SIG-M5 treated with dmso at 0.1 percent for 504 hours (cell line): Measurements from ENCODE around the gene DKK1.

Experiments used
- DNase-seq: peaks from one replicate; lab custom pipeline; 2025; ENCODE audit not compliant: unreplicated experiment; lab: John Stamatoyannopoulos, UW

The DKK1 gene

GRCh38 chr10:52316500-52316899 is 2.4 kb downstream of the DKK1 start:
- DNase-seq: no peak

- DNase-seq: no peak
Observed at GRCh38 chr10:52318136-52318701, 4.1 kb downstream of the DKK1 start.

GRCh38 chr10:52318822-52319464 is 4.9 kb downstream of the DKK1 start:
- DNase-seq: peak; percentile 13

GRCh38 chr10:52319926-52320325 is 5.8 kb downstream of the DKK1 start:
- DNase-seq: no peak

- DNase-seq: no peak
Observed at GRCh38 chr10:52322323-52322722, 8.2 kb downstream of the DKK1 start.

- no peak for DNase-seq
Observed at GRCh38 chr10:52322936-52323335, 8.9 kb downstream of the DKK1 start.

- DNase-seq: no peak
Observed at GRCh38 chr10:52326382-52326781, 12.3 kb downstream of the DKK1 start.

GRCh38 chr10:52331638-52332364 is 17.7 kb downstream of the DKK1 start:
- DNase-seq: no peak

GRCh38 chr10:52332815-52333214 is 18.7 kb downstream of the DKK1 start:
- no peak for DNase-seq

GRCh38 chr10:52334595-52334994 is 20.5 kb downstream of the DKK1 start:
- DNase-seq: no peak

- no peak for DNase-seq
Observed at GRCh38 chr10:52335665-52336064, 21.6 kb downstream of the DKK1 start.

GRCh38 chr10:52337225-52337624 is 23.1 kb downstream of the DKK1 start:
- no peak for DNase-seq

GRCh38 chr10:52343439-52343838 is 29.4 kb downstream of the DKK1 start:
- no peak for DNase-seq

- no peak for DNase-seq
Observed at GRCh38 chr10:52346394-52347326, 32.6 kb downstream of the DKK1 start.

- no peak for DNase-seq
Observed at GRCh38 chr10:52347327-52347667, 33.2 kb downstream of the DKK1 start.

GRCh38 chr10:52348037-52348564 is 34.0 kb downstream of the DKK1 start:
- no peak for DNase-seq

- DNase-seq: no peak
Observed at GRCh38 chr10:52351914-52352330, 37.8 kb downstream of the DKK1 start.

- no peak for DNase-seq
Observed at GRCh38 chr10:52353205-52353604, 39.1 kb downstream of the DKK1 start.

GRCh38 chr10:52353960-52354394 is 39.9 kb downstream of the DKK1 start:
- no peak for DNase-seq

- no peak for DNase-seq
Observed at GRCh38 chr10:52357971-52358370, 43.9 kb downstream of the DKK1 start.

- DNase-seq: no peak
Observed at GRCh38 chr10:52359441-52359840, 45.4 kb downstream of the DKK1 start.
